Upper lobe of right lung (tissue), 1 donor: ENCODE data around the gene TMEM132A. TPM values are rescaled to one million over a fixed set of nuclear protein-coding genes. Genes with fewer than 3 reads are reported as not detected.
"Not testable (repeated sequence)": the region's sequence is repeated elsewhere in the genome, so short reads cannot be mapped to it uniquely, and the experiment has no call there.

ENCODE experiments used
- ATAC-seq: fragments of 200-7000 bp; cut with Tn5 transposase; one replicate; pipeline ENCODE4 v1.9.1; 2020; ENCODE audit warnings: mild to moderate bottlenecking, moderate library complexity
- DNase-seq: peaks from one replicate; pipeline ENCODE4 v3.0.0-alpha.2; 2020
- H3K27ac ChIP-seq: fragments of 200-600 bp; one replicate; pipeline ENCODE4 v1.8.0; 2022
- H3K27me3 ChIP-seq: fragments of 200-600 bp; one replicate; pipeline ENCODE4 v1.8.0; 2022; ENCODE audit warnings: mild to moderate bottlenecking
- H3K36me3 ChIP-seq: fragments of 200-600 bp; one replicate; pipeline ENCODE4 v1.8.0; 2022
- H3K4me1 ChIP-seq: fragments of 200-600 bp; one replicate; pipeline ENCODE4 v1.8.0; 2022
- H3K4me3 ChIP-seq: fragments of 200-600 bp; one replicate; pipeline ENCODE4 v1.8.0; 2022; ENCODE audit warnings: mild to moderate bottlenecking
- H3K9me3 ChIP-seq: fragments of 200-600 bp; one replicate; pipeline ENCODE4 v1.8.0; 2022
- CTCF ChIP-seq: fragments of 200-600 bp; IDR thresholded peaks from one replicate; pipeline ENCODE4 v1.8.0; 2022; ENCODE audit warnings: antibody characterized with exemption
- intact Hi-C: fragments of 100-400 bp; cut with DNase I; formaldehyde crosslinking; loops from one replicate; pipeline ENCODE4 v1.11.0; 2022
- total RNA-seq: library from RNA; stranded (reverse); fragmentation: NEBNext Ultra II Directional; extraction: Animal tissue kit (Norgen Biotek cat#: 25700); gene quantifications from one replicate; pipeline ENCODE4 v1.2.1, GENCODE V29; 2021
- donor health status: DM: no; HTN: yes; CAD: no; lungs with severe emphysema.

TMEM132A gene
- total RNA-seq, 1 donor from 2014 or later, result 18.4 TPM

GRCh38 chr11:60906132-60906972, 17.9 kb upstream of the TMEM132A start, which contains the start of gene PRPF19:
PRPF19 (minus strand) TSS chr11:60906585; CDS start chr11:60906382, 203 bp downstream.
- H3K4me1 ChIP-seq, result peaks cover 30% of the 10 kb centered on the region
- no peaks in the 10 kb centered on the region for H3K9me3 ChIP-seq

GRCh38 chr11:60908803-60909202, 15.5 kb upstream of the TMEM132A start:
- H3K4me1 ChIP-seq, result peaks cover 37% of the 10 kb centered on the region
- ATAC-seq (no peak), DNase-seq (no peak)
- H3K27me3 ChIP-seq, result no peaks in the 10 kb centered on the region
- no peak for TF ChIP-seq CTCF
- intact Hi-C loops, result no loop called here
- no peak overlapping the region for H3K27ac ChIP-seq
- H3K9me3 ChIP-seq, result no peaks in the 10 kb centered on the region
- H3K36me3 ChIP-seq, result no peaks in the 10 kb centered on the region
- no peak overlapping the region for H3K4me3 ChIP-seq

More at GRCh38 chr11:60906132-60906972, 17.9 kb upstream of the TMEM132A start, which contains the start of gene PRPF19:
- DNase-seq (peak; percentile 97), ATAC-seq (peak; percentile 98)
- intact Hi-C loops, result no loop called here
- H3K27me3 ChIP-seq, result no peaks in the 10 kb centered on the region
- H3K4me3 ChIP-seq, result peak within 1 kb of the TSS; percentile 84
- no peak for TF ChIP-seq CTCF
- H3K27ac ChIP-seq, result peak within 1 kb of the TSS; percentile 93
- H3K36me3 ChIP-seq, result peaks cover 23% of the 10 kb centered on the region

- H3K27ac ChIP-seq, ATAC-seq, H3K9me3 ChIP-seq, H3K36me3 ChIP-seq, H3K4me3 ChIP-seq, DNase-seq, intact Hi-C loops, H3K27me3 ChIP-seq: not testable (repeated sequence)
- H3K4me1 ChIP-seq, result peaks cover 27% of the 10 kb centered on the region
Observed at GRCh38 chr11:60909680-60910280, 14.5 kb upstream of the TMEM132A start.

GRCh38 chr11:60910281-60910687, 14.0 kb upstream of the TMEM132A start:
- H3K9me3 ChIP-seq, result no peaks in the 10 kb centered on the region
- DNase-seq, result no peak
- intact Hi-C loops, result no loop called here
- H3K4me1 ChIP-seq, result peaks cover 27% of the 10 kb centered on the region
- H3K27me3 ChIP-seq, result no peaks in the 10 kb centered on the region
- H3K27ac ChIP-seq, result no peak overlapping the region
- H3K4me3 ChIP-seq, result no peak overlapping the region
- no peak for ATAC-seq
- no peaks in the 10 kb centered on the region for H3K36me3 ChIP-seq
- TF ChIP-seq CTCF, result no peak

- Histone ChIP-seq H3K9me3 (no peaks in the 10 kb centered on the region), H3K4me3 (no peak overlapping the region), H3K36me3 (no peaks in the 10 kb centered on the region), H3K27ac (no peak overlapping the region), H3K27me3 (no peaks in the 10 kb centered on the region), H3K4me1 (peaks cover 27% of the 10 kb centered on the region)
- DNase-seq, result no peak
- peak; percentile 27 for TF ChIP-seq CTCF
- no peak for ATAC-seq
- intact Hi-C loops, result no loop called here
Observed at GRCh38 chr11:60910711-60911380, 13.4 kb upstream of the TMEM132A start.
